Activated gamma-delta T cell treated with Interleukin-2 at 50 U/mL for 16 hours (primary cell): ENCODE measurements around the gene TBC1D9B.
"Not testable (repeated sequence)": the region's sequence is repeated elsewhere in the genome, so short reads cannot be mapped to it uniquely, and the experiment has no call there.

Source experiments
- DNase-seq: peaks from one replicate; pipeline ENCODE4 v3.0.0-alpha.2; 2020

Gene TBC1D9B

DNA sequence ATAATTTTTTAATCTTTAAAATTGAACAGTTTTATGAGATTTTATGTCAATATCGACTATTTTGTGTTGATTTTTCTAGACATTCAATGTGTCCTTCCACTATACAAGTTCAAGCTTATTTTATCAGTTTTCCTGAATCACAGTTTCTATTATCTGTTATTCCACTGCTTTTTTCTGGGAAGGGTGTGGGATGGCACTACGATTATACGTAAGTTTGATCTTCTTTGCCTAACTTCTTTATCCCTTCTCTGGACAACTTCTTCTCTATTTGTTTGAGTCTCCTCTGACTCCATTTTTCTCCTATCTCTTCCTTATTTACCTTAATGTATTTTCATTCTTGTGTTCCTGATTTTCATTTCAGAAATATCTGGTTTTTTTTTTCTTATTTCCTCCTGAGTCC lies 24.5 kb downstream of the TBC1D9B start:
- DNase-seq: no peak

DNA sequence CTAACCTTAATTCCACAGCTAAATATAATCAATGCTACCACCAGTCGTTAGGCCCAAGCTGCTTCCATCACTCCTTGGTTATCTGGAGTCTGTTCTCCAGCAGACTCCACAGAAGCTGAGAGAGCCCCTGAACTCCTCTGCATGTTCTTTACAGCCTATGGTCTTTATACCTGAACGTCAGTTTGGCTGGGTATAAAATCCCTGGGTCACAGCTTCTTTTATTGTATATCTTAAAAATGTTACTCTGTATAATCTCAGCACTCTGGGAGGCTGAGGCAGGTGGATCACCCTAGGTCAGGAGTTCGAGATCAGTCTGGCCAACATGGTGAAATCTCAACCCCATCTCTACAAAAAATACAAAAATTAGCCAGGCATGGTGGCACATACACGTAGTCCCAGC lies 25.4 kb downstream of the TBC1D9B start:
- DNase-seq: no peak

DNA sequence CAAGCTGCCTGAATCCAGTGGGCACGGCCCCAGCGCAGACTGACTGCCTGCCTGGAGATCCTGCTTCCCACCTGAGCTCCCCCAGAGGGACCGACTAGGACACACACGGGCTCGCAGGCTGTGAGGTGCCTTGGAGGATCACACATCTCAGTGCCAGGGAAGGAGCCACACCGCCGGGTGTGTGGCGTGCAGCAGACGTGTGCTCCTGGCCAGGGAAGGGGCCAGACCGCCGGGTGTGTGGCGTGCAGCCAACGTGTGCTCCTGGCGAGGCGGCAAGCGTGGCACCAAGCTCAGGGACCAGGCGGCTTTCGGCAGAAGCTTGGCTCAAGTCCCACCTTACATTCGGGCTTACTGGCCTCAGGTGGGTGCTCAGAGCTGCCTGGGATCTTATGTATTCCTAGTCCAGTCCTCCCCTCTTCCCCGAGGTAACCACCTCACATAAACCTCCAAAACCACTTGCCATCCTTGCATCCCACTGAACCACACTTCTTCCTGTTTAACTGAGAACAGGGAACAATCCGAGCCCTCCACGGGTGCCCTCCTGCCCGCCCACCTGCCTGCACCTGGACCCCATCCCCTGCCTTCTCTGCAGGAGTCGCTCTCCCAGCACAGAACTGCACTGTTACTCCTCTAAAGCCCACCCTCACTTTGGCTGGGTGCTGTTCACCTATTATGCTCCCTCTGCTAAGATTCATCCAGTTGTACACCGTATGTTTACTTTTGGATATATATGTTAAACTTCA lies 26.7 kb downstream of the TBC1D9B start:
- no peak for DNase-seq

DNA sequence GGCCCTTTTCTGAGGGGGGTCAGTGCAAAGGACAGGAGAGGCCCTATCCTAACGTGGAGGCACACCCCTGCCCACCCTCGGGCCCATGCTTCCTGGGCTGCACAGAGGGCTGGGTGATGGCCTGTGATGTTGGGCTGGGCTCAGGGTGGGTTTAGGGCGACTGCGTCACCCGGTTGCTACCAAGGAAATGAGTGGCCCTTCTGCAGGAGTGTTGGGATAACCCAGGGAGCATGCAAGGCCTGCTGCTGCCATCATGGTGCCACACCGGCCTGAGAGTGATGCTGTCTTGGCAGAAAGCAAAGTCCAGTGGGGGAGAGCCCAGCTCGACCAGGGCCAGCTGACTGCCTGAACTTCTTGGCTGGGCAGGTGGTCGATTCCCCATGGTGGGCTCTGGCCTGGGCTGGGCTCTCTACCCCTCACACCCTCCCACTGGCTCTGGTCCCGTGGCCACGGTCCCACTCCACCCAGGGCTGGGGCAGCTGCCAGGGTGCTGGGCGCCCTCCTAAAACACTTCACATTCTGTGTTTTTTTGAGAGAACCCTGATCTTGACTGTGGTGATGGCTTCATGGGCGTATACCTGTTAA lies 27.5 kb downstream of the TBC1D9B start:
- no peak for DNase-seq

DNA sequence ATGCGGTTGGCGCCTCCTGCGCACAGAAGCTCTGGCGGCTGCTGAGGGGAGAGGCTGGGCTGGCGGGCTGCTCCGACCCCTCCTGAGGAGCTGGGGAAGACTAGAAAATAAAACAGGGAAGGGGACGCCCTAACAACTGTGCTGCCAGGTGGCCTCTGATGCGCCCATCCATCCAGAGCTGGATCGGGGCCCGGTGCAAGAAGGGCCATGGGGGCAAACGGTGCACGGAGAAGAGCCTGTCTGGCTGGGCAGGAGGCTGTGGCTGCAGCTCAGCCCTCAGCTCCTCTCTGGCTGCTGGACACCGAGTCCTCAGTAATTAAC lies 28.0 kb downstream of the TBC1D9B start:
- no peak for DNase-seq

DNA sequence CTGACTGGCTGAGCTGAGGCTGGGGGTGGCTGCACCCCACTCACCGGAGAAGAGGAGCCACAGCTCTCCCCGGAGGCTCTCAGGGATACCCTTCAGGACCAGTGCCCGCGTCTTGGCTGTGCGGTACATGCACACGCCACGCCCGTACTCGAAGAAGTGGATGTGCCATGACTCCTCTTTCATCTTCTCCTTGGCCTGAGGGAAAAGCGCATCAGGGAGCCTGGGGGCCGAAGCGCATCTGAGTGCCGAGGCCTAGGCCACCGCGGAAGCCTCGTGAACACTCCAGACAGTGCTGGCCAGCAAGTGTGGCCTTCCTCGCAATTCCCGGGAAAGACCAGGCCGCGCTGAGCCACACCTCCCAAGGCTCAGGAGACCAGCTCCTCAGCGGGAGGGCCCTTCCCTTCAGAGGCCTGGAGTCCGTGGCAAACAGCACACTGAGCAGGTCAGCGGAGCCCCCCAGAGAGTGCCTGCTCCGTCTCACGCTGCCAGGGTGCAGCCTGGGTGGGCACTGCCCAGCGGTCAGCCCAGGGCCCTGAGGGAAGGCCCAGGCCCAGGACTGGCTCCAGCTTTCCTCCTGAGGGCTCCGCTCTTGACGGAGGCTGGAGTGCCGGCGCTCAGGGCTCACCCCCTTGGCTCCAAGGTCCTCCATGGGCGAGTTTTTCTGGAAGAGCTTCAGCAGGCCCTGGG lies 28.6 kb downstream of the TBC1D9B start:
- DNase-seq: no peak

DNA sequence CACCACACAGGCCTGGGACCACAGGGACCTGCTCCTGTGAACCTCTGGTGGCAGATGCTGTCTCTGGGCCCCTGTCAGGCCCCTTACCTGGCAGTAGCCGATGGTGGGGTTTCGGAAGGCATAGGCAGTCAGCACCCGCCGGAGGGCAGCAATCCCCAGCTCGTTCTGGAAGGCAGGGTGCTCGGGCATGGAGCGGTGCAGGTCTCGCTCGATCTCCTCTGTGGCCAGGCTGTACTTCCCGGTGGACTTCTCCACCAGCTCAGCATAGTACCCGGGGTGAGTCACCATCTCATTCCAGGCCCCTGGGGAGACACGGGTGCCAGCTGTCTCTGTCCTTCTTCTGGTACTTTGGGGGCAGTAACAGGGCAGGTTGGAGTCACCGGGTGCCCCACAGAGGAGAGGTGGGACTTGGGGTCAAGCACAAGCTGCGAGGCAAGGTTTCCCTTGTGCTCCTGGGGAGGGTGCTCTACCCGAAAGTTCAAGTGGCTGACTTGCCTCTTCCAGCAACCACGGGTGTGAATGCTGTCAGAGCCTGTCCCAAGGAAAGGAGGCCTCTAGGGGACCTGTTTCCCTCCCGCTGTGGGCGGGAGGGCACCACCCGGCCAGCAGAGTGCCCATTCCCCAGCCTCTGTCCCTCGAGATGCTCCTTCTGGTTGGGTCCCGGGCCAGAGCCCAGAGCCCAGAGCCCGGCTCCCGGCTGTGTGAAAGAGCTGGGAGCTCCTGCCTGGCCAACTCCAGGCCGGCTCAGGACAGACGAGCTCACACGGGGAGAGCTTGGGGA lies 29.3 kb downstream of the TBC1D9B start:
- no peak for DNase-seq

DNA sequence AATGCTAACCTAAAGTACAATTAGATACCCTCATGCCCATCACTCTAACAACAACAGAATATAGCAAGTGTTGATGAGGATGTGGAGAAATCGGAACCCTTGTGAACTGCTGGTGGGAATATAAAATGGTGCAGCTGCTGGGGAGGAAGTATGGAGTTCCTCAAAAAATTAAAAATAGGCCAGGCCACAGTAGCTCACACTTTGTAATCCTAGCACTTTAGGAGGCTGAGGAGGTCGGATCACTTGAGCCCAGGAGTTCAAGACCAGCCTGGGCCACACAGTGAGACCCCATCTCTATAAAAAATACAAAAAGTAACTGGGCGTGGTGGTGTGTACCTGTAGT lies 31.1 kb downstream of the TBC1D9B start:
- DNase-seq: no peak

DNA sequence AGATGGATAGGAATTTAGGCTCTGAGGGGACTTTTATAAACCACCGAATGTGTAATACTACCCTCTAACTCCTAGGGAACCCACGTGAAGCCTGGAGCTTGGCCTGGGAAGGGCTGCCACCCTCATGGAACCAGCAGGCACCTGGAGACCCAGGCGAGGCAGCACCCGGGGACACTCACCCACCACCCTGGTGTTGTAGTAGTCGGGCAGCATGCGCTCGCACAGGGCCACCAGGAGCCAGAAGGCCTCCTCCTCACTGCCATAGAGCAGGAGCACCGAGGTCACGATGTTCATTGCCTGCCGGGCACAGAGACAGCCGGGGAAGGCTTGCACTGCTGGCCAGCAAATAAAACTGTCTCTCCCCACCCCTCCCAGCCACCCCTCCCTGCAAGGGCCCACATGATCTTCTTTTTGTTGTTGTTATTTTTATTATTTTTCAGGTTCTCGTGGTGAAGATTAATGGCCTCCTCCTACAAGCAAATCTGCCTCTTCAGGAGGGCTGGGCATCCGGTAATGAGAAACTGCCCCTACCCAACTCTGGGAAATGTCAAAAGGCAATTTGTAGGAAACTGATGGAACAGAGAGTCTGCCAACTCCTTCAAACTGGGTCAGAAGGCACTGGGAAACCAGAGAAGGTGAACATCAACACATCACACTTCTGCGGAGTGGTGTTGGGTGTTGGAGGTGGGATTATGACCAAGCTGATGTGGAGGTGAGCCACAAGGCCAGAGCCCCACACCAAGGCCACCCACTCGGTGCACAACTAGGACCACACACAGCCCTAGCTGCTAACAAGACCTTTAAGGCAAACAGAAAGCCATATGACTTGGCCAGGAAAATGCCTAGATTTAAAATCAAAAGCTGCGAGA lies 31.7 kb downstream of the TBC1D9B start:
- no peak for DNase-seq

DNA sequence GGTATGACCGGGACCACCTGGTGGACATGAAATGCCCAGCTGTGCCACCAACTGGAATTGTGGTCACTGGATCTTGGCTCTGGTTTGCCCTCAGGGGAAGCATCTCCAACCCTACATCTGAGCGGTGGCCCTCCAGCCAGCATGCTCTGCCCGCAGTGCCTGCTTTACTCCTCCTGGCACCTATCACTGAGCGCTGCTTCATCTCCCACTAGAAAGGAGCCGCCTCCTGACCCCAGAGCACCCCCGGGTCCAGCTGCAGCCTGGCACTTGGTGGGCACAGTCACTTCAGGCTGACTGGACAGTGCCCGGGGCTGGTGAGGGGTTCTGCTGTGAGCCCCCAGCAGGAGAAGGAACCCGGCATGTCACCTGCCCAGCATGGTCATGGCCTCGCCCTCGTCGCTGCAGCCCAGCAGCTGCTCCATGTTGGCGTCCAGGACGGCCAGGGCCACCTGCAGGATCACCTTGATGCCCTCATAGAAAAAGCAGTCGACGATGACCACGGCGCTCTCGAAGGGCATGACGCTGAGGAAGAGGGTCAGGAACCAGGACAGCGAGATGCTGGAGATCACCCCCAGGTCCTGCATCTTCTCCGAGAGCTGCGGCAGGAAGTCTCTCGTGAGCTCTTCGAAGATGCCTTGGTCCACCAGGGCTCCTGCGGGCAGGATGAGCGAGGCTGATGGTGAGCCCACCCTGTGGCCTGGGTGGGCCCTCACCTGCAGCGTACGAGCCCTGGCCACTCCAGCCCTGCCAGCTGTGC lies 33.0 kb downstream of the TBC1D9B start:
- DNase-seq: no peak

DNA sequence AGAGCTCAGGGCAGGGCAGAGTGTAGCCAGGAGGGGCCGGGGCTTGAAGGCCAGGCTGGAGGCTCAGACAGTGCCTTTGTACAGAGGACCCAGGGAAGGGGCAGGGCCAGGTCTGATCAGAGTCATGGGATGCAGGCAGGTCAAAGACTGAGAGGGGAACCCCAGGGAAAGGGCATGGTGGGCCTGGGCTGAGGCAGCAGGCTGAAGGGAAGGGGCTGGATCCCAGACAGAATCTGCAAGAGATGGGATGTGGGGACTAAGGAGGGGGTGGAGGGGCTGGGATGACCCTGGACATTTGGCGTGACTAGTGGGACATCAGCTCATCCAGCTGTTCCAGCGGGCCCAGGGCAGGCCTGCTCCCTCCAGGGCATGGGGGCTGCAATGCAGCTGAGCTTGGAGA lies 33.6 kb downstream of the TBC1D9B start:
- no peak for DNase-seq

DNA sequence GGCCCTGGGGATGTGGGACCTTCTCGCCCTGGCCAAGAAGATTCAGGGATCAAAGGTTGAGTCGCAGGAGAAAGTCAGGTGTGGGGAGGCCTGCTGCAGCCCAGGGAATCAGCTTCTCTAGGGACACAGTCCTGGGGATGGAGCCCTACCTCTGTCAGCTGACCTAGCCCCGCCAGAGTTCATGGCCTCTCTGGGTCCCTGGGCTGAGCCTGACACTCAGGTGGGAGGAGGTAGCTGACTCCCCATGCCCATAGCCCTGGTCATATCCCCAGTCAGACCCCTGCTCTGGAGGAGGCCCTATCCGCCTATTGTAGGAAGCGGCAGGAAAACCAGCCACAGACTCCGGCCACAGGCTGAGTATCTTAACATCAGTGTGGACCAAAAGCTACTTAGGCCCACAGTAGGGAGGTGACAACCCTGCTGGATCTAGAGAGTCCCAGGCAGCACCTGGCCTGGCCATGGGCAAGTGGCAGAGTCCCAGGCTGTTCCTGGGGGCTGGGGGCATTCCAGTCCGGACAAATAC lies 34.0 kb downstream of the TBC1D9B start:
- no peak for DNase-seq

DNA sequence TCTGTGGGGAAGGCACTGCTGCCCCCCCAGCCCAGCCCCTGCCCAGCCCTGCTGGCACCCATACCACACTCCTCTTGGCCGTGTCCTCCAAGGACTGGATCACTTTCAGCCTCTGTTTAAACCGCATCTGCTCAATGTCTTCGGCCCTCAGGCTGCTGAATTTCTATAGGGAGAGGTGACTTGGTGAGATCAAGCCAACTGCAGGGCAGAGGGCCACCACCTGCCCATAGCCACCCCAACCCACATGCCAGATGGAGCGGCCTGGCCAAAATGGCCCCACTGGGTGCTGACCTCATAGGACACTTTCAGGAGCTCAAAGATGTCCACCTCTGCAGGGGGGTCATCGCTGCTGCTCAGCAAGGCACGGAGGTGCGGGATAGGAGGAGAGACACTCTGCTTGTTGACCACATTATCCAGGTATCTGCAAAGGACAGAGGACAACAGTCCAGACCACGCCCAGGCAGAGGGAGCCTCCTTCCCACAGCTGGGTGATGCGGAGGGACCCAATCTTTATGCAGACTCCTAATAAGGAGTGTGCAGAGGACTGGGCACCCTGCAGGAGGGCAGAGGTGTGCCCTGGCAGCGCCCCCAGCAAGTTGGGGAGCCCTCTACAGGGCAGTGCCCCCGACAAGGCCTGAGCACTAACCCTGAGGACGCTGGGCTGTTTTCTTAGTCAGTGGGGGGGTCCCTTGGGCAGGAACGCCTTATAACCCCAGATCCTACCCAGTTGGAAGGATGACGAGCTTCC lies 34.7 kb downstream of the TBC1D9B start:
- no peak for DNase-seq

DNA sequence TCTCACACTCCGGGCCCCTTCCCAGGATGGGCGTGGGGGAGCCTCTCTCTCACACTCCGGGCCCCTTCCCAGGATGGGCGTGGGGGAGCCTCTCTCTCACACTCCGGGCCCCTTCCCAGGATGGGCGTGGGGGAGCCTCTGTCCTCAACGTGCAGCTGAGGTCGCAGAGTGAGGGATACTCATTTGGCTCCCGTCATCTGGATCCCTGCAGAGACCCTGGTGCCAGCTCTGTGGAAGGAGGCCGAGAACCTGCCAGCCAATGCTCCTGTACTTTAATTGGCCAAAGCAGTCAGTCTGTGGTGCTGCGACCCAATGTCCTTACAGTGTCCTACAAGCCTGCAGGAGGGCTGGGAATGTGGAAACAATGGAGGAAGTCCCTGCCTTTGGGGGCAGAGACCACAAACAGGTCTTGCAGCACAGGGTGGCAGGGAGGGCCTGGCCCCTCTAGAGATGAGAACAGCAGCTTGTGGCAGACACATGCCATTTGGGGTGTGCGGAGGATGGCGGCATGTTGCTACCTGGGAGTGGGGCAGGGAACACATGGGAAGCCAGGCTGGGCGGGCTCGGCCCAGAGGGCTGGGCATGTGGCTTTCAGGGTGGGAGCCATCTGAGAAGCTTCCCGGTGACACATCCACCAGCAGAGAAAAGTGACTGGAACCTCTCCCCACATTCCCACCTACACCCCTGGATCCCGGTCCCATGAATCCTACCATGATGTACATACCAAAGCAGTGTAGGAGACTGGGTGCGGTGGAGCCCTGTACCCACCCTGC lies 35.5 kb downstream of the TBC1D9B start:
- DNase-seq: no peak

DNA sequence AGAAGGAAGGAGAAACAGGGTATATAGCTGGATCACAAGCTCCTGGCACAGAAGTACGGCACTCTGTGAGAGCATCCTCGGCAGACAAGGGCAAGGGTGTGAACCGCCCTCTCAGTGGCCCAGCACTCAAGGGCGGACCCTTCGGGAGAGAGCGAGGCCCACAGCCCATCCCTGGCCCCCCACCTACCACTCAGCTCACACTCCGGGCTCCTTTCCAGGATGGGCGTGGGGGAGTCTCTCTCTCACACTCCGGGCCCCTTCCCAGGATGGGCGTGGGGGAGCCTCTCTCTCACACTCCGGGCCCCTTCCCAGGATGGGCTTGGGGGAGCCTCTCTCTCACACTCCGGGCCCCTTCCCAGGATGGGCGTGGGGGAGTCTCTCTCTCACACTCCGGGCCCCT lies 36.2 kb downstream of the TBC1D9B start:
- not testable (repeated sequence) for DNase-seq

DNA sequence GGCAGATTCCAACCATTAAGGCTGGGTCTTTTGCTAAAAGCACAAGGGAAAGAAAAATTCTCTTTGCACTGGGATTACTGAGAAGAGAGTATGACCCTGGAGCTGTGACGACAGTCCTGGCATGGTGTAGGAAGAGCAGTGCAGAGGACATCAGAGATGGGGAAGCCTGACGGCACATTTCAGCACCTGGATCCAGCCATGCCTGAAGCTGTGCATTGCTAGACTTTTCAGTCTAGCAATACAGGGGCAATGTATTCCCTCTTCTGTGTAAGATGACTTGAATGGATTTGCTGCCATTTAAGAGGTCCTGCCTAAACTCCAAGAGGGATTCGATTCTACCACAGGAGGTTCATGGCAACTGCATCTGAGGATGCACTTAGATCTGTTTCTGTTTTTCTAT lies 36.7 kb downstream of the TBC1D9B start:
- DNase-seq: no peak

DNA sequence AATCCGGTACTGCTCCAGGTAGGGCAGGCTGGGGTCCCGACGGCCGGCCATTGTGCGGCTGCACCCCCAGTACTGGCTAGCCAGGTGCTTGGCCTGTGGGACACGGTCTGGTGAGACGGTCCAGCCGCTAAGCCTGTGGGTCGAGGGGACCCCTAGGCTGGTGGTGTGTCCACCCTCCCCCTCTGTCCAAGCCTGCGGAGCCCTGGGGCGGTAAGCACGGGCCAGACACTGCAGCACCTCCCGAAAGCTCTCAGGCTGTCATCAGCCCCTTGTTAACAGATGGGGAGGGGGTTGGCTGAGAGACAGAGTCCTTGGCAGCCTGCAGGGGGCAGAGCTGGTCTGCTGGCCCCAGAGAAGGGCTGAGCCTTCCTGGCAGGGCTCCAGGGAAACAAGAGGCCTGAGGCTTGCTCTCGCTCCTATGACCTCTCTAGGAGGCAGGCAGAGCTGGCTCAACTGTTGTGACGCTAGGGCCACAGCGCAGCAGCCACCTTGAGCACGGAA lies 37.2 kb downstream of the TBC1D9B start:
- DNase-seq: no peak

DNA sequence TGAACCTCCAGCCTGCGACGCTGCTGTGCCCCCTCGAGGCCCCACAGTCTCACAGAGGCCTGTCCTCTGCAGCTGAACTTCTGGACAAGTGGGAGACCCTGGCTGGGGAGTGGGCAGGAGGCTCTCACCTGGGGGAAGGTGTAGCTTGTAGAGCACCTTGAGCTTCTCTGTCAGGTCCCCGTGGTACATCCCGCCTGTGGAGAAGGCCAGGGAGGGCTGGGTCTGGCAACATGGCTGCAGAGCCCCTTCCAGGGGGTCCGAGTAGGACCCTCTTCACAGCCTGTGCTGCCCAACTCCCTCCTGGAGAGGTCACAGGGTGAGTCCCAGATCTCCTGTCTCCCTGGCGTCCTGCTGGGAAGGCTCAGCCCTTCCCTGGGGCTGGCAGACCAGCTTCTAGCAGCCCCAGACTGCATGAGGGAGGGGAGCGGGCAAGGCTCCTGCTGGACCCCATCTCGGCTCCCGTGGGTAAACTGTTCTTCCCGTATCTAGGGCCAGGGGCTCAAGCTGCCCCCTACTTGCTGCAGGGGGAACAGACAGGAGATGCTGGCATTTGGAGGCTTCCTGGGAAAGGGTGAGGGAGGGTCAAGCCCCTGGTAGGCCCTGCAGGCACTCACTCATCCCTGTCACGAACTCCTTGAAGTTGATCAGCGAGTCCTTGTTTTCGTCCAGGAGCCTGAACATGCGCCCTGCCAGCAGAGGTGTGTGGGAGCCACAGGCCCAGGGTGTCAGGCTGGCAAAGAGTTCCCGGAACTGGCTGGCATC lies 37.9 kb downstream of the TBC1D9B start:
- DNase-seq: no peak

DNA sequence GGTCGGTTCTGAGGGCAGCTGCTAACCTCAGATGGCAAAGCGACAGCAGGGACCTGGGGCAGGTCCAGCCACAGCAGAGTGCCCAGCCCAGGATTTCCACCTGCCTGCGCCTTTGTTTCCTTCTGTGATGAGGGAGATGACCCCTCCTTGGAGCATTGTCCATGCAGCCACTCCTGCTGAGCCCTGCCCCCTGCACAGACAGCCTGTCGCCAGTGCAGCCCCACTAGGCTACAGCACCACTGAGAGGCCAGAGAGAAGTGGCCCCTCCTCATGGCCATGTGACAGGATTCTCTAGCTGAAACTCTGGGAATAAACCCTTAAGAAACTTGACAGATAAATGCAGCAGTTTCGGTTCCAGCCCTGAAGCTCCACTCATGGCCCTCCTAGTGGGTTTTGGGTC lies 38.6 kb downstream of the TBC1D9B start:
- no peak for DNase-seq
